HL-60 (cell line): ENCODE data around the gene KRTAP10-1.

Source experiments
- POLR2AphosphoS5 ChIP-seq: IDR thresholded peaks from 2 replicates; pipeline ENCODE4 v1.6.1; 2012; ENCODE audit warnings: low read depth
- SPI1 ChIP-seq: IDR thresholded peaks from 2 replicates; pipeline ENCODE4 v1.6.1; 2012; ENCODE audit warnings: low read depth, mild to moderate bottlenecking, borderline replicate concordance
- TF ChIP-seq, protein P1 (sequence below): IDR thresholded peaks from 2 replicates; pipeline ENCODE4 v1.6.1; 2012; ENCODE audit warnings: low read depth; ENCODE audit not compliant: insufficient replicate concordance
- TF ChIP-seq, protein P2 (sequence below): IDR thresholded peaks from one replicate; pipeline ENCODE4 v1.5.1; 2011; ENCODE audit warnings: low read length, control low read depth, inconsistent platforms; ENCODE audit not compliant: insufficient read depth

DNA sequence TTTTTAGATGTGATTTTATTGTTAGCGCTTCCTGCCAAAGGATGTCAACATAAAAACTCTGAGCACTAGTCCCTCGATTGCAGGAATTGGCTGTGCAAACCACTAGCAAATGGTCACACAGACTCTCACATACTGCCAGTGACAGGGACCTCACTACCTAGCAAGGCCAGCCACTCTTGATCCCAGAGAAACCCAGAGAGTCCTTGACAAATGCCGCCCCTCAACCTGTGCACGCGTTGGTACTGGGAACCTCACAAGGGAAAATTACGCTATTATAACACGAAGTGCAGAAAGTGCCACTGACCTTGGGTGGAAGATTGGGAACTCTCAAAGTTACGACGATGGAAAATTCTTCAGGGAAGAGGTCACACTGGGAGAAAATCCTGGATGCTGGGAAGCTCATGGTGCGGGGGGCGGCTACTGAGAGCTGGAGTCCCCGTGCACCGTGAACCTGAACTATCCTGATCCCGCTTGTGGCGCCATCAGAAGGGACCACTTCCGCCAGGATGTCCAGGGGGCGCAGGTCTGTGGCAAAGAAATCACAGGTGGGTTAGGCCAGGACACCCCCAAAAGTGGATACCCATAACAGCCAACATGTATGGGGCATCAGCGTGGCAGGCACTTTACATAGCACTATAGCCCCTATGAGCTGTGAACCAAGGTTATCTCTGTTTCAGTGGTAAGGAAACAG, 27.6 kb upstream of the KRTAP10-1 start:
- TF ChIP-seq, protein P1, sequence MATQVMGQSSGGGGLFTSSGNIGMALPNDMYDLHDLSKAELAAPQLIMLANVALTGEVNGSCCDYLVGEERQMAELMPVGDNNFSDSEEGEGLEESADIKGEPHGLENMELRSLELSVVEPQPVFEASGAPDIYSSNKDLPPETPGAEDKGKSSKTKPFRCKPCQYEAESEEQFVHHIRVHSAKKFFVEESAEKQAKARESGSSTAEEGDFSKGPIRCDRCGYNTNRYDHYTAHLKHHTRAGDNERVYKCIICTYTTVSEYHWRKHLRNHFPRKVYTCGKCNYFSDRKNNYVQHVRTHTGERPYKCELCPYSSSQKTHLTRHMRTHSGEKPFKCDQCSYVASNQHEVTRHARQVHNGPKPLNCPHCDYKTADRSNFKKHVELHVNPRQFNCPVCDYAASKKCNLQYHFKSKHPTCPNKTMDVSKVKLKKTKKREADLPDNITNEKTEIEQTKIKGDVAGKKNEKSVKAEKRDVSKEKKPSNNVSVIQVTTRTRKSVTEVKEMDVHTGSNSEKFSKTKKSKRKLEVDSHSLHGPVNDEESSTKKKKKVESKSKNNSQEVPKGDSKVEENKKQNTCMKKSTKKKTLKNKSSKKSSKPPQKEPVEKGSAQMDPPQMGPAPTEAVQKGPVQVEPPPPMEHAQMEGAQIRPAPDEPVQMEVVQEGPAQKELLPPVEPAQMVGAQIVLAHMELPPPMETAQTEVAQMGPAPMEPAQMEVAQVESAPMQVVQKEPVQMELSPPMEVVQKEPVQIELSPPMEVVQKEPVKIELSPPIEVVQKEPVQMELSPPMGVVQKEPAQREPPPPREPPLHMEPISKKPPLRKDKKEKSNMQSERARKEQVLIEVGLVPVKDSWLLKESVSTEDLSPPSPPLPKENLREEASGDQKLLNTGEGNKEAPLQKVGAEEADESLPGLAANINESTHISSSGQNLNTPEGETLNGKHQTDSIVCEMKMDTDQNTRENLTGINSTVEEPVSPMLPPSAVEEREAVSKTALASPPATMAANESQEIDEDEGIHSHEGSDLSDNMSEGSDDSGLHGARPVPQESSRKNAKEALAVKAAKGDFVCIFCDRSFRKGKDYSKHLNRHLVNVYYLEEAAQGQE, result no peak
- TF ChIP-seq SPI1 (no peak), POLR2AphosphoS5 (no peak)
- TF ChIP-seq, protein P2, sequence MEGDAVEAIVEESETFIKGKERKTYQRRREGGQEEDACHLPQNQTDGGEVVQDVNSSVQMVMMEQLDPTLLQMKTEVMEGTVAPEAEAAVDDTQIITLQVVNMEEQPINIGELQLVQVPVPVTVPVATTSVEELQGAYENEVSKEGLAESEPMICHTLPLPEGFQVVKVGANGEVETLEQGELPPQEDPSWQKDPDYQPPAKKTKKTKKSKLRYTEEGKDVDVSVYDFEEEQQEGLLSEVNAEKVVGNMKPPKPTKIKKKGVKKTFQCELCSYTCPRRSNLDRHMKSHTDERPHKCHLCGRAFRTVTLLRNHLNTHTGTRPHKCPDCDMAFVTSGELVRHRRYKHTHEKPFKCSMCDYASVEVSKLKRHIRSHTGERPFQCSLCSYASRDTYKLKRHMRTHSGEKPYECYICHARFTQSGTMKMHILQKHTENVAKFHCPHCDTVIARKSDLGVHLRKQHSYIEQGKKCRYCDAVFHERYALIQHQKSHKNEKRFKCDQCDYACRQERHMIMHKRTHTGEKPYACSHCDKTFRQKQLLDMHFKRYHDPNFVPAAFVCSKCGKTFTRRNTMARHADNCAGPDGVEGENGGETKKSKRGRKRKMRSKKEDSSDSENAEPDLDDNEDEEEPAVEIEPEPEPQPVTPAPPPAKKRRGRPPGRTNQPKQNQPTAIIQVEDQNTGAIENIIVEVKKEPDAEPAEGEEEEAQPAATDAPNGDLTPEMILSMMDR, result no peak
